HCT116 (cell line): Measurements from ENCODE around the gene TLK1. TPM values are rescaled to one million over a fixed set of nuclear protein-coding genes. Genes with fewer than 3 reads are reported as not detected.

Source experiments
- ATAC-seq: fragments of 200-7000 bp; cut with Tn5 transposase; 2 replicates; pipeline ENCODE4 v1.9.1; 2020; ENCODE audit warnings: mild to moderate bottlenecking, moderate library complexity
- BruUV-seq: library from RNA; stranded (reverse); fragments of 400-500 nt; replicated peaks from 2 replicates; lab custom pipeline; 2021; lab: Mats Ljungman, UMichigan
- CTCF ChIA-PET: fragments of 300-600 bp; sonication (Branson Sonifier 250); formaldehyde crosslinking; loops from one replicate; lab custom pipeline; 2021; ENCODE audit warnings: antibody characterized with exemption; lab: Charles Lee
- POLR2A ChIA-PET: fragments of 300-600, 350-600 bp; sonication (Branson Sonifier 250); formaldehyde crosslinking; loops from one replicate; lab custom pipeline; 2021; ENCODE audit warnings: antibody characterized with exemption; lab: Charles Lee
- RAD21 ChIA-PET, 2 experiments: fragments of 300-600 bp; sonication (Branson Sonifier 250); formaldehyde crosslinking; loops; one replicate each; lab custom pipeline; 2023; ENCODE audit warnings: low total read pairs in 2 of 2; ENCODE audit not compliant: uncharacterized antibody in 2 of 2, unreplicated experiment in 2 of 2, low non-redundant PET in 1 of 2; lab: Charles Lee
- DNase-seq: peaks from one replicate; pipeline ENCODE4 v3.0.0-alpha.2; 2010; ENCODE audit warnings: low read depth, low spot score
- H2AFZ ChIP-seq: fragments of 200-600 bp; shearing (Covaris generic), sonication (generic); 2 replicates; pipeline ENCODE4 v1.6.1; 2017; ENCODE audit warnings: low read depth, mixed run types, mixed read lengths, antibody characterized with exemption, low read length; ENCODE audit not compliant: poor library complexity, severe bottlenecking
- H3K27ac ChIP-seq: 2 replicates; pipeline ENCODE4 v1.5.1; 2012; ENCODE audit warnings: low read depth, low read length
- H3K27me3 ChIP-seq: fragments of 200-600 bp; sonication (generic); 2 replicates; pipeline ENCODE4 v1.6.1; 2016; ENCODE audit warnings: mixed run types, low read length, mixed read lengths; ENCODE audit not compliant: insufficient read depth
- H3K36me3 ChIP-seq, 2 experiments: fragments of 200-500 bp in 1 of 2; fragments of 200-600 bp in 1 of 2; sonication (Bioruptor generic) in 1 of 2; sonication (generic) in 1 of 2; 2 replicates each; pipeline versions ENCODE4 v1.5.1 to v1.6.1; 2014 to 2016; ENCODE audit warnings: low read length in 2 of 2, inconsistent platforms in 1 of 2, mixed read lengths in 1 of 2, mixed run types in 1 of 2; ENCODE audit not compliant: insufficient read depth in 2 of 2, control insufficient read depth in 1 of 2
- H3K4me1 ChIP-seq, 2 experiments: fragments of 200-600 bp in 1 of 2; sonication (generic) in 1 of 2; 2 replicates each; pipeline versions ENCODE4 v1.5.1 to v1.6.1; 2012 to 2017; ENCODE audit warnings: low read length in 2 of 2, inconsistent platforms in 1 of 2, mild to moderate bottlenecking in 1 of 2, mixed read lengths in 1 of 2, mixed run types in 1 of 2, moderate library complexity in 1 of 2; ENCODE audit not compliant: insufficient read depth in 2 of 2, control insufficient read depth in 1 of 2
- H3K4me2 ChIP-seq: fragments of 200-600 bp; sonication (generic); 2 replicates; pipeline ENCODE4 v1.6.1; 2017; ENCODE audit warnings: mixed run types, low read length, mixed read lengths
- H3K4me3 ChIP-seq, 2 experiments: fragments of 200-600 bp in 1 of 2; sonication (generic) in 1 of 2; replicated peaks in 1 of 2; 2 replicates each; pipeline ENCODE4 v1.5.1; 2011 to 2016; ENCODE audit warnings: low read length in 2 of 2, control low read depth in 1 of 2, low read depth in 1 of 2, mild to moderate bottlenecking in 1 of 2, mixed read lengths in 1 of 2, mixed run types in 1 of 2
- H3K79me2 ChIP-seq: fragments of 200-600 bp; sonication (generic); 2 replicates; pipeline ENCODE4 v1.6.1; 2017; ENCODE audit warnings: mild to moderate bottlenecking, mixed run types, low read length, moderate library complexity, mixed read lengths; ENCODE audit not compliant: insufficient read depth
- H3K9ac ChIP-seq: fragments of 200-600 bp; sonication (generic); 2 replicates; pipeline ENCODE4 v1.6.1; 2016; ENCODE audit warnings: low read length, mixed read lengths
- H3K9me2 ChIP-seq: fragments of 200-600 bp; sonication (generic), shearing (Covaris generic); 2 replicates; pipeline ENCODE4 v1.6.1; 2017; ENCODE audit warnings: mixed run types, mild to moderate bottlenecking, moderate library complexity; ENCODE audit not compliant: insufficient read depth
- H3K9me3 ChIP-seq, 2 experiments: fragments of 200-500 bp in 1 of 2; fragments of 200-600 bp in 1 of 2; sonication (Bioruptor generic) in 1 of 2; sonication (generic) in 1 of 2; 2 replicates each; pipeline ENCODE4 v1.6.1; 2014 to 2017; ENCODE audit warnings: low read length in 2 of 2, mixed read lengths in 2 of 2, inconsistent platforms in 1 of 2, low read depth in 1 of 2, mild to moderate bottlenecking in 1 of 2, mixed run types in 1 of 2, moderate library complexity in 1 of 2; ENCODE audit not compliant: control insufficient read depth in 1 of 2, insufficient read depth in 1 of 2
- H4K20me1 ChIP-seq: fragments of 200-600 bp; sonication (generic), shearing (Covaris generic); 2 replicates; pipeline ENCODE4 v1.6.1; 2017; ENCODE audit warnings: mixed run types, mild to moderate bottlenecking, moderate library complexity; ENCODE audit not compliant: insufficient read depth
- CBX3 ChIP-seq: IDR thresholded peaks from 2 replicates; pipeline ENCODE4 v1.6.1; 2012; ENCODE audit warnings: low read depth
- CEBPB ChIP-seq: IDR thresholded peaks from 2 replicates; pipeline ENCODE4 v1.6.1; 2012; ENCODE audit warnings: low read depth
- CTCF ChIP-seq, 3 experiments: fragments of 200-600 bp in 1 of 3; sonication (generic) in 1 of 3; IDR thresholded peaks in 2 of 3; conservative IDR thresholded peaks in 1 of 3; 2 replicates each; pipeline ENCODE4 v1.5.1; 2012 to 2017; ENCODE audit warnings: low read depth in 2 of 3, low read length in 2 of 3, antibody characterized with exemption in 1 of 3, borderline replicate concordance in 1 of 3, control low read depth in 1 of 3, mild to moderate bottlenecking in 1 of 3, mixed read lengths in 1 of 3, mixed run types in 1 of 3, moderate library complexity in 1 of 3; ENCODE audit not compliant: insufficient read depth in 1 of 3
- EGR1 ChIP-seq: IDR thresholded peaks from 2 replicates; pipeline ENCODE4 v1.6.1; 2012; ENCODE audit warnings: low read depth
- EZH2 ChIP-seq: fragments of 200-600 bp; sonication (generic); IDR thresholded peaks from 2 replicates; pipeline ENCODE4 v1.6.1; 2017; ENCODE audit warnings: antibody characterized with exemption, mixed run types
- EZH2phosphoT487 ChIP-seq: fragments of 200-600 bp; IDR thresholded peaks from 2 replicates; pipeline ENCODE4 v1.6.1; 2018; ENCODE audit warnings: antibody characterized with exemption, borderline replicate concordance
- FOSL1 ChIP-seq: IDR thresholded peaks from 2 replicates; pipeline ENCODE4 v1.6.1; 2012; ENCODE audit warnings: low read depth
- POLR2A ChIP-seq: IDR thresholded peaks from 2 replicates; pipeline ENCODE4 v1.7.0; 2011; ENCODE audit warnings: borderline replicate concordance; ENCODE audit not compliant: insufficient read depth, insufficient read length; ENCODE audit errors: extremely low read depth
- POLR2AphosphoS5 ChIP-seq: IDR thresholded peaks from 2 replicates; pipeline ENCODE4 v1.6.1; 2011; ENCODE audit warnings: mild to moderate bottlenecking, low read depth, low read length, moderate library complexity
- RAD21 ChIP-seq: IDR thresholded peaks from 2 replicates; pipeline ENCODE4 v1.6.1; 2012; ENCODE audit warnings: low read depth, mild to moderate bottlenecking
- REST ChIP-seq: IDR thresholded peaks from 2 replicates; pipeline ENCODE4 v1.6.1; 2012; ENCODE audit warnings: low read depth
- SIN3A ChIP-seq: IDR thresholded peaks from 2 replicates; pipeline ENCODE4 v1.6.1; 2012; ENCODE audit warnings: low read depth
- SP1 ChIP-seq: IDR thresholded peaks from 2 replicates; pipeline ENCODE4 v1.6.1; 2012; ENCODE audit warnings: low read depth
- SRF ChIP-seq: IDR thresholded peaks from 2 replicates; pipeline ENCODE4 v1.6.1; 2012; ENCODE audit warnings: low read depth
- TCF7L2 ChIP-seq: IDR thresholded peaks from 2 replicates; pipeline ENCODE4 v1.7.0; 2011; ENCODE audit warnings: borderline replicate concordance, inconsistent platforms; ENCODE audit not compliant: insufficient read depth, insufficient read length; ENCODE audit errors: extremely low read depth
- ZFX ChIP-seq: fragments of 450-650 bp; IDR thresholded peaks from 2 replicates; pipeline ENCODE4 v1.6.1; 2017
- ZNF274 ChIP-seq: fragments of 200-500 bp; sonication (Bioruptor generic); IDR thresholded peaks from 2 replicates; pipeline ENCODE4 v1.6.1; 2014; ENCODE audit warnings: mild to moderate bottlenecking, low read depth, low read length, inconsistent platforms
- intact Hi-C: fragments of 100-400 bp; cut with micrococcal nuclease; formaldehyde crosslinking; loops from 2 replicates; pipeline ENCODE4 v1.10.0; 2022
- total RNA-seq: library from RNA; stranded (reverse); gene quantifications from one replicate; pipeline ENCODE4 v1.2.1, GENCODE V29; 2021; ENCODE audit not compliant: unreplicated experiment
- TF ChIP-seq, protein P1 (sequence below): IDR thresholded peaks from 2 replicates; pipeline ENCODE4 v1.6.1; 2012

Gene TLK1
- total RNA-seq, 1 experiment from 2014 or later, result 57.7 TPM

DNA sequence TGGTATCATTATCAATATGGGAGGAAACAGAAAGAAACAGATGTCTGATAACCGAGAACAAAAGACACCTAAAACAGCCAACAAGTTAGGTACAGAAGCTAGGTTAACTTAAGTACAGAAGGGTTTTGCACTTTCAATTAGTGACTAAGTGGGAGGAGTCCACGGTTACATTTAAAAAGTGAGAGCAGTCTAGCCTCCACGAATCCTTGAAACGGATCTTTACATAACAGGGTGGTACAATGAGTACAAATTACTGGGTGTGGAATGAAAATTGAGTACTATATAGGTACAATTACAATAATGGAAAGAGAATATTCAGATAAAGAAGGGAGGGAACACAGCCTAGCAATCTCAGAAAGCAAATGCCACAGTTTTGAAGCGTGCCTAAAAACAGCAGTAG, 76.6 kb downstream of the TLK1 start:
- DNase-seq (no peak), ATAC-seq (no peak)
- no peak overlapping the region for H3K4me2 ChIP-seq
- H3K4me1 ChIP-seq, result no peaks in the 10 kb centered on the region
- H3K36me3 ChIP-seq, result no peaks in the 10 kb centered on the region; a peak in 1 of 4 replicates
- no TSS peak for BruUV-seq
- H4K20me1 ChIP-seq, result peaks cover 24% of the 10 kb centered on the region; the same call in 1 of the 2 replicates
- no peak overlapping the region for H2AFZ ChIP-seq
- no peak overlapping the region for H3K4me3 ChIP-seq
- H3K9ac ChIP-seq, result no peak overlapping the region
- peaks cover 61% of the 10 kb centered on the region for H3K79me2 ChIP-seq
- no peaks in the 10 kb centered on the region for H3K27me3 ChIP-seq
- RAD21 ChIA-PET, result no interaction called here
- POLR2A ChIA-PET, result no interaction called here
- intact Hi-C loops, result no loop called here
- no peak overlapping the region for H3K27ac ChIP-seq
- no peaks in the 10 kb centered on the region for H3K9me2 ChIP-seq
- TF ChIP-seq FOSL1, result no peak
- TF ChIP-seq CEBPB, result no peak
- no peak for TF ChIP-seq SRF
- TF ChIP-seq SIN3A, result no peak
- TF ChIP-seq SP1, result no peak
- TF ChIP-seq ZFX, result no peak
- TF ChIP-seq EGR1, result no peak
- TF ChIP-seq EZH2, result no peak
- no peak for TF ChIP-seq TCF7L2
- TF ChIP-seq EZH2phosphoT487, result no peak
- TF ChIP-seq, protein P1, sequence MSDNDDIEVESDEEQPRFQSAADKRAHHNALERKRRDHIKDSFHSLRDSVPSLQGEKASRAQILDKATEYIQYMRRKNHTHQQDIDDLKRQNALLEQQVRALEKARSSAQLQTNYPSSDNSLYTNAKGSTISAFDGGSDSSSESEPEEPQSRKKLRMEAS, result no peak
- no peak for TF ChIP-seq ZNF274
- H3K9me3 ChIP-seq, result no peaks in the 10 kb centered on the region
- CTCF ChIA-PET, result no interaction called here

- no TSS peak for BruUV-seq
- ChIA-PET POLR2A (no interaction called here), RAD21 (no interaction called here), CTCF (no interaction called here)
- DNase-seq (no peak), ATAC-seq (no peak)
- no peaks in the 10 kb centered on the region for H3K9me2 ChIP-seq
- no peaks in the 10 kb centered on the region; a peak in 1 of 4 replicates for H3K36me3 ChIP-seq
- H3K27me3 ChIP-seq, result no peaks in the 10 kb centered on the region
- intact Hi-C loops, result no loop called here
- no peak overlapping the region for H3K4me2 ChIP-seq
- no peak overlapping the region for H3K27ac ChIP-seq
- no peak overlapping the region for H2AFZ ChIP-seq
- H4K20me1 ChIP-seq, result peaks cover 24% of the 10 kb centered on the region; the same call in 1 of the 2 replicates
- no peak overlapping the region for H3K9ac ChIP-seq
- no peak overlapping the region for H3K4me3 ChIP-seq
- no peaks in the 10 kb centered on the region for H3K9me3 ChIP-seq
- H3K79me2 ChIP-seq, result peaks cover 55% of the 10 kb centered on the region
- H3K4me1 ChIP-seq, result no peaks in the 10 kb centered on the region
- TF ChIP-seq CTCF (IDR thresholded peaks at IDR 0.05 in 2 of 3, conservative IDR thresholded peaks at IDR 0.05 in 1 of 3; ENCODE audit: borderline replicate concordance in 1 of 3, insufficient read depth in 1 of 3, low read depth in 2 of 3, low read length in 2 of 3) (no peak), REST (no peak), ZNF274 (no peak), TCF7L2 (no peak), RAD21 (no peak), SIN3A (no peak), FOSL1 (no peak), CBX3 (no peak), ZFX (no peak), EZH2 (no peak), POLR2AphosphoS5 (no peak), POLR2A (no peak)
Observed at GRCh38 chr2:171083451-171083850, 77.2 kb downstream of the TLK1 start.
